ENCODE results near the gene ABCF3.

The ABCF3 gene

GRCh38 chr3:184181596-184181995 is 4.4 kb upstream of the ABCF3 start:
- no peak overlapping the region for H3K9ac ChIP-seq (ENCODE audit: low read length)
- H3K4me3 ChIP-seq (ENCODE audit: low read length), result no peak overlapping the region
- no peak overlapping the region for H3K27ac ChIP-seq (ENCODE audit: low read depth, low read length)
- peaks cover 67% of the 10 kb centered on the region for H3K36me3 ChIP-seq (ENCODE audit: control insufficient read depth, insufficient read depth, low read length)
- no peaks in the 10 kb centered on the region for H3K27me3 ChIP-seq (ENCODE audit: control insufficient read depth, insufficient read depth, low read length)
- H3K4me1 ChIP-seq (ENCODE audit: control insufficient read depth, insufficient read depth, low read length), result peaks cover 12% of the 10 kb centered on the region

DNA sequence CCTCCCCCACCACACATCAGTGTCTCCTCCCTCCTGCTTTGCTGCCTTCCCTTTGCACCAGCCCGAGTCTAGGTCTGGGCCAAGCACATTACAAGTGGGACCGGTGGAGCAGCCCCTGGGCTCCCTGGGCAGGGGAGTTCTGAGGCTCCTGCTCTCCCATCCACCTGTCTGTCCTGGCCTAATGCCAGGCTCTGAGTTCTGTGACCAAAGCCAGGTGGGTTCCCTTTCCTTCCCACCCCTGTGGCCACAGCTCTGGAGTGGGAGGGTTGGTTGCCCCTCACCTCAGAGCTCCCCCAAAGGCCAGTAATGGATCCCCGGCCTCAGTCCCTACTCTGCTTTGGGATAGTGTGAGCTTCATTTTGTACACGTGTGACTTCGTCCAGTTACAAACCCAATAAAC is 2.3 kb upstream of the ABCF3 start:
- Histone ChIP-seq H3K4me1 (ENCODE audit: control insufficient read depth, insufficient read depth, low read length) (peaks cover 17% of the 10 kb centered on the region), H3K4me3 (ENCODE audit: low read length) (no peak overlapping the region), H3K36me3 (ENCODE audit: control insufficient read depth, insufficient read depth, low read length) (peaks cover 59% of the 10 kb centered on the region), H3K9ac (ENCODE audit: low read length) (no peak overlapping the region), H3K27ac (ENCODE audit: low read depth, low read length) (no peak overlapping the region), H3K27me3 (ENCODE audit: control insufficient read depth, insufficient read depth, low read length) (no peaks in the 10 kb centered on the region)

GRCh38 chr3:184184546-184185230 is 1.3 kb upstream of the ABCF3 start:
- H3K9ac ChIP-seq (ENCODE audit: low read length), result no peak overlapping the region
- H3K4me3 ChIP-seq (ENCODE audit: low read length), result no peak overlapping the region
- peaks cover 17% of the 10 kb centered on the region for H3K4me1 ChIP-seq (ENCODE audit: control insufficient read depth, insufficient read depth, low read length)
- H3K36me3 ChIP-seq (ENCODE audit: control insufficient read depth, insufficient read depth, low read length), result peaks cover 52% of the 10 kb centered on the region
- H3K27me3 ChIP-seq (ENCODE audit: control insufficient read depth, insufficient read depth, low read length), result no peaks in the 10 kb centered on the region
- H3K27ac ChIP-seq (ENCODE audit: low read depth, low read length), result peak overlapping the region; percentile 75

DNA sequence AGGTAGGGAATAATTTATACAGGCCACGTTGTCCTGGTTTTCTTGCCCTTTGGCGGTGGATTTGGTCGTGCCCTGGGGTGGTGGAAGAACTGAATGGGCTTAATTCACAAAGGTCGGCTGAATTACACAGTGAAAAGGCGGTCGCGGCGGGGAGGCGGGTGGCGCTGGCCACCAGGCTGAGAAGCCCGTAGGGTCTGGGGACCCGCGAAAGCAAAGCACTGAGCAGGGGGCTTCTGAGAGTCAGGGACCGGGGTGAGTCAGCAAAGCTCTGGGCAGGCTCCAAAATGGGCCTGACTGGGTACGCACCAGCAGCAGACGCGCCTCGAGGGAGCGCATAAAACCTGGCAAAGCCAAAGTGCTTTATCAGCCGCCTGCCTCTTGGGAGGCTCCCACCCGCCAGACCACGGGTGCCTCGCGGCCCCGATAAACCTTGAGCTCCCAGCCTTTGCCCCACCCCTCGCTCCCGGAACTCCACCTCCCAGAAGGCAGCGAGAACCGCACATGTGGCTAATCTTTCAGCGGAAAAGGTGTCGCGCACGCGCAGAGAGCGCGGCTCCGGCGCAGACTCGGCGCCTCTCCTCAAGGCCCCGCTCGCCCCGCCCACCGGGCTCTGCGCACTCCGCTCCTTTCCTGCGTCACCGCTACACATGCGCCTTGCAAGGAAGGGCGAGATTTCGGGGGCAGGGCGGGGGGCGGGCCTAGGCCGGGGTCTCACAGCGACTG is 377 bp upstream of the ABCF3 start:
- peak overlapping the region; percentile 77 for H3K27ac ChIP-seq (ENCODE audit: low read depth, low read length)
- no peaks in the 10 kb centered on the region for H3K27me3 ChIP-seq (ENCODE audit: control insufficient read depth, insufficient read depth, low read length)
- peaks cover 17% of the 10 kb centered on the region for H3K4me1 ChIP-seq (ENCODE audit: control insufficient read depth, insufficient read depth, low read length)
- peak overlapping the region; percentile 97 for H3K4me3 ChIP-seq (ENCODE audit: low read length)
- H3K36me3 ChIP-seq (ENCODE audit: control insufficient read depth, insufficient read depth, low read length), result peaks cover 48% of the 10 kb centered on the region
- H3K9ac ChIP-seq (ENCODE audit: low read length), result peak overlapping the region; percentile 35

GRCh38 chr3:184186902-184187207 is 856 bp downstream of the ABCF3 start:
- Histone ChIP-seq H3K4me3 (ENCODE audit: low read length) (peak overlapping the region; percentile 97), H3K27me3 (ENCODE audit: control insufficient read depth, insufficient read depth, low read length) (no peaks in the 10 kb centered on the region), H3K4me1 (ENCODE audit: control insufficient read depth, insufficient read depth, low read length) (peaks cover 17% of the 10 kb centered on the region), H3K27ac (ENCODE audit: low read depth, low read length) (no peak overlapping the region), H3K36me3 (ENCODE audit: control insufficient read depth, insufficient read depth, low read length) (peaks cover 44% of the 10 kb centered on the region), H3K9ac (ENCODE audit: low read length) (peak overlapping the region; percentile 94)

- no peak overlapping the region for H3K27ac ChIP-seq (ENCODE audit: low read depth, low read length)
- H3K4me3 ChIP-seq (ENCODE audit: low read length), result no peak overlapping the region
- H3K9ac ChIP-seq (ENCODE audit: low read length), result no peak overlapping the region
These were observed 2.1 kb downstream of the ABCF3 start for GRCh38 chr3:184188080-184188479.

GRCh38 chr3:184189421-184189820 is 3.4 kb downstream of the ABCF3 start:
- Histone ChIP-seq H3K4me3 (ENCODE audit: low read length) (no peak overlapping the region), H3K9ac (ENCODE audit: low read length) (no peak overlapping the region), H3K4me1 (ENCODE audit: control insufficient read depth, insufficient read depth, low read length) (peaks cover 17% of the 10 kb centered on the region), H3K27me3 (ENCODE audit: control insufficient read depth, insufficient read depth, low read length) (no peaks in the 10 kb centered on the region), H3K36me3 (ENCODE audit: control insufficient read depth, insufficient read depth, low read length) (peaks cover 47% of the 10 kb centered on the region), H3K27ac (ENCODE audit: low read depth, low read length) (no peak overlapping the region)

More at GRCh38 chr3:184188080-184188479, 2.1 kb downstream of the ABCF3 start:
- H3K36me3 ChIP-seq (ENCODE audit: control insufficient read depth, insufficient read depth, low read length), result peaks cover 44% of the 10 kb centered on the region
- no peaks in the 10 kb centered on the region for H3K27me3 ChIP-seq (ENCODE audit: control insufficient read depth, insufficient read depth, low read length)
- H3K4me1 ChIP-seq (ENCODE audit: control insufficient read depth, insufficient read depth, low read length), result peaks cover 17% of the 10 kb centered on the region

- no peak overlapping the region for H3K9ac ChIP-seq (ENCODE audit: low read length)
- no peak overlapping the region for H3K27ac ChIP-seq (ENCODE audit: low read depth, low read length)
- no peaks in the 10 kb centered on the region for H3K4me1 ChIP-seq (ENCODE audit: control insufficient read depth, insufficient read depth, low read length)
- H3K36me3 ChIP-seq (ENCODE audit: control insufficient read depth, insufficient read depth, low read length), result peaks cover 49% of the 10 kb centered on the region
- H3K27me3 ChIP-seq (ENCODE audit: control insufficient read depth, insufficient read depth, low read length), result no peaks in the 10 kb centered on the region
- no peak overlapping the region for H3K4me3 ChIP-seq (ENCODE audit: low read length)
These were observed 6.9 kb downstream of the ABCF3 start for GRCh38 chr3:184192889-184193288.

- no peak overlapping the region for H3K27ac ChIP-seq (ENCODE audit: low read depth, low read length)
- no peaks in the 10 kb centered on the region for H3K27me3 ChIP-seq (ENCODE audit: control insufficient read depth, insufficient read depth, low read length)
- H3K36me3 ChIP-seq (ENCODE audit: control insufficient read depth, insufficient read depth, low read length), result peaks cover 40% of the 10 kb centered on the region
- no peak overlapping the region for H3K4me3 ChIP-seq (ENCODE audit: low read length)
- H3K4me1 ChIP-seq (ENCODE audit: control insufficient read depth, insufficient read depth, low read length), result no peaks in the 10 kb centered on the region
- no peak overlapping the region for H3K9ac ChIP-seq (ENCODE audit: low read length)
These were observed 8.1 kb downstream of the ABCF3 start for GRCh38 chr3:184193991-184194539.

GRCh38 chr3:184196536-184196935 is 10.5 kb downstream of the ABCF3 start:
- H3K9ac ChIP-seq (ENCODE audit: low read length), result no peak overlapping the region
- peaks cover 27% of the 10 kb centered on the region for H3K36me3 ChIP-seq (ENCODE audit: control insufficient read depth, insufficient read depth, low read length)
- no peak overlapping the region for H3K27ac ChIP-seq (ENCODE audit: low read depth, low read length)
- no peaks in the 10 kb centered on the region for H3K4me1 ChIP-seq (ENCODE audit: control insufficient read depth, insufficient read depth, low read length)
- no peaks in the 10 kb centered on the region for H3K27me3 ChIP-seq (ENCODE audit: control insufficient read depth, insufficient read depth, low read length)
- no peak overlapping the region for H3K4me3 ChIP-seq (ENCODE audit: low read length)

DNA sequence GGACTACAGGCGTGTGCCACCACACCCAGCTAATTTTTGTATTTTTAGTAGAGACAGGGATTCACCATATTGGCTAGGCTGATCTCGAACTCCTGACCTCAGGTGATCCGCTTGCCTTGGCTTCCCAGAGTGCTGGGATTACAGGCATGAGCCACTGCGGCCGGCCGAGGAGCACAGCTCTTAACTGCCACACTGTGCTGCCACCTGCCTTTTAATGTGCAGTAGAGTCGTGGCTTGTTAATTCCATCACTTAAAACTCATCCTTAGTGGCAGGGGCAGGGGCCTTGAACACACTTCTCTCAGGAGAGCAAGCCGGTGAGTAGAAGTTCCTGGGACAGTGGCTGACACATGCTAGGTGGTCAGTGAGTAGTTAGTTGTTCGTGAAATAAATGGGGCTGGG is 12.5 kb downstream of the ABCF3 start:
- no peak overlapping the region for H3K9ac ChIP-seq (ENCODE audit: low read length)
- H3K4me3 ChIP-seq (ENCODE audit: low read length), result no peak overlapping the region
- H3K27me3 ChIP-seq (ENCODE audit: control insufficient read depth, insufficient read depth, low read length), result no peaks in the 10 kb centered on the region
- no peak overlapping the region for H3K27ac ChIP-seq (ENCODE audit: low read depth, low read length)
- peaks cover 11% of the 10 kb centered on the region for H3K36me3 ChIP-seq (ENCODE audit: control insufficient read depth, insufficient read depth, low read length)
- H3K4me1 ChIP-seq (ENCODE audit: control insufficient read depth, insufficient read depth, low read length), result no peaks in the 10 kb centered on the region

- Histone ChIP-seq H3K9ac (ENCODE audit: low read length) (no peak overlapping the region), H3K36me3 (ENCODE audit: control insufficient read depth, insufficient read depth, low read length) (no peaks in the 10 kb centered on the region), H3K4me3 (ENCODE audit: low read length) (no peak overlapping the region), H3K27me3 (ENCODE audit: control insufficient read depth, insufficient read depth, low read length) (no peaks in the 10 kb centered on the region), H3K27ac (ENCODE audit: low read depth, low read length) (no peak overlapping the region), H3K4me1 (ENCODE audit: control insufficient read depth, insufficient read depth, low read length) (no peaks in the 10 kb centered on the region)
These were observed 14.8 kb downstream of the ABCF3 start for GRCh38 chr3:184200825-184201224.

DNA sequence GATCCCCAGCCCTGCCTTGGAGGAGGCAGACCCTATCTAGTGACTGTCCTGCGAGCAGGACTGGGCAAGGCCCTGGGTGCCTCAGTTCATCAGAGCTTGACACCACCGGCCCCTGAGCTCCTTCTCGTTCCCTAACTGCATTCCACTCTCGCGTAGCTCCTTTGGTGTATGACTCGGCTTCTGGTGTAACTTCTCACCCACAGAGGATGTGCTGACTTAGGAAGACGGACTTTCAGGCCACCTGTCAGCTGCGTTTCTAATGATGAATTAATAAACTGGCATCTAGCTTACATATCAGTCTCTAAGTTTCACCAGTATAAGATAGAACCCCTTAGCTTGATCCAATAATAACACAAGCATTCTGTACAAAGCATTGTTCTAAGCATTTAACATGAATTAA is 17.5 kb downstream of the ABCF3 start:
- Histone ChIP-seq H3K4me1 (ENCODE audit: control insufficient read depth, insufficient read depth, low read length) (no peaks in the 10 kb centered on the region), H3K36me3 (ENCODE audit: control insufficient read depth, insufficient read depth, low read length) (no peaks in the 10 kb centered on the region), H3K9ac (ENCODE audit: low read length) (no peak overlapping the region), H3K27me3 (ENCODE audit: control insufficient read depth, insufficient read depth, low read length) (peaks cover 3% of the 10 kb centered on the region), H3K27ac (ENCODE audit: low read depth, low read length) (no peak overlapping the region), H3K4me3 (ENCODE audit: low read length) (no peak overlapping the region)
